Fibroblast of skin of abdomen (primary cell): ENCODE results near the gene DNMT1.
"Not testable (repeated sequence)": the region's sequence is repeated elsewhere in the genome, so short reads cannot be mapped to it uniquely, and the experiment has no call there.

Experiments used
- DNase-seq: peaks from one replicate; pipeline ENCODE4 v3.0.0-alpha.2; 2013

The DNMT1 gene

GRCh38 chr19:10182076-10182475 is 12.7 kb downstream of the DNMT1 start:
- no peak for DNase-seq

- no peak for DNase-seq
These were observed 14.3 kb downstream of the DNMT1 start for GRCh38 chr19:10180459-10180858.

- DNase-seq = not testable (repeated sequence)
These were observed 14.7 kb downstream of the DNMT1 start for GRCh38 chr19:10180024-10180423.

- DNase-seq = peak; percentile 20
These were observed 21.2 kb downstream of the DNMT1 start for GRCh38 chr19:10173527-10173926.

- DNase-seq = no peak
These were observed 26.3 kb downstream of the DNMT1 start for GRCh38 chr19:10168386-10168948.

GRCh38 chr19:10167459-10167858 is 27.3 kb downstream of the DNMT1 start:
- DNase-seq = no peak

- DNase-seq = not testable (repeated sequence)
These were observed 28.3 kb downstream of the DNMT1 start for GRCh38 chr19:10166501-10166900.

GRCh38 chr19:10166046-10166445 is 28.7 kb downstream of the DNMT1 start:
- DNase-seq = no peak

- DNase-seq = no peak
These were observed 31.2 kb downstream of the DNMT1 start for GRCh38 chr19:10163536-10163935.

GRCh38 chr19:10159610-10160009 is 35.1 kb downstream of the DNMT1 start:
- DNase-seq = no peak

- DNase-seq = no peak
These were observed 36.3 kb downstream of the DNMT1 start for GRCh38 chr19:10158485-10158884.

- DNase-seq = no peak
These were observed 36.7 kb downstream of the DNMT1 start for GRCh38 chr19:10158071-10158470.

- no peak for DNase-seq
These were observed 38.9 kb downstream of the DNMT1 start for GRCh38 chr19:10155839-10156238.

GRCh38 chr19:10152100-10152499 is 42.7 kb downstream of the DNMT1 start:
- no peak for DNase-seq

GRCh38 chr19:10151521-10151920 is 43.2 kb downstream of the DNMT1 start:
- DNase-seq = no peak

GRCh38 chr19:10149427-10149826 is 45.3 kb downstream of the DNMT1 start:
- no peak for DNase-seq

- DNase-seq = no peak
These were observed 48.6 kb downstream of the DNMT1 start for GRCh38 chr19:10146142-10146541.

GRCh38 chr19:10145031-10145430 is 49.7 kb downstream of the DNMT1 start:
- no peak for DNase-seq

- no peak for DNase-seq
These were observed 50.4 kb downstream of the DNMT1 start for GRCh38 chr19:10144361-10144760.

- DNase-seq = no peak
These were observed 51.1 kb downstream of the DNMT1 start for GRCh38 chr19:10143681-10144080.

- DNase-seq = no peak
These were observed 51.9 kb downstream of the DNMT1 start for GRCh38 chr19:10142701-10143375.

- no peak for DNase-seq
These were observed 52.8 kb downstream of the DNMT1 start for GRCh38 chr19:10141973-10142372.

GRCh38 chr19:10141479-10141878 is 53.3 kb downstream of the DNMT1 start:
- no peak for DNase-seq

GRCh38 chr19:10139952-10140351 is 54.8 kb downstream of the DNMT1 start:
- no peak for DNase-seq
